Neuronal stem cell (in vitro differentiated cells): ENCODE measurements around the gene BGN.

Source experiments
- DNase-seq: peaks from one replicate; pipeline ENCODE4 v3.0.0-alpha.2; 2013; ENCODE audit warnings: low spot score
- H2AFZ ChIP-seq: one replicate; pipeline ENCODE4 v1.6.1; 2013; ENCODE audit warnings: mild to moderate bottlenecking, low read length, inconsistent platforms
- H2AK5ac ChIP-seq: 2 replicates; pipeline ENCODE4 v1.6.1; 2013; ENCODE audit warnings: low read depth, mild to moderate bottlenecking, inconsistent platforms, low read length, moderate library complexity, mixed read lengths
- H2BK120ac ChIP-seq: 2 replicates; pipeline ENCODE4 v1.6.1; 2013; ENCODE audit warnings: low read depth, mild to moderate bottlenecking, inconsistent platforms, low read length, moderate library complexity, mixed read lengths
- H2BK12ac ChIP-seq: one replicate; pipeline ENCODE4 v1.6.1; 2013; ENCODE audit warnings: low read length, inconsistent platforms
- H2BK15ac ChIP-seq: 2 replicates; pipeline ENCODE4 v1.6.1; 2013; ENCODE audit warnings: mild to moderate bottlenecking, low read length, inconsistent platforms, mixed read lengths
- H2BK5ac ChIP-seq: one replicate; pipeline ENCODE4 v1.6.1; 2013; ENCODE audit warnings: inconsistent platforms, mild to moderate bottlenecking, low read length, moderate library complexity
- H3K14ac ChIP-seq: one replicate; pipeline ENCODE4 v1.6.1; 2013; ENCODE audit warnings: low read length, inconsistent platforms
- H3K18ac ChIP-seq: 2 replicates; pipeline ENCODE4 v1.6.1; 2013; ENCODE audit warnings: low read length, inconsistent platforms
- H3K23ac ChIP-seq: 2 replicates; pipeline ENCODE4 v1.6.1; 2013; ENCODE audit warnings: low read depth, mild to moderate bottlenecking, mixed read lengths, low read length, inconsistent platforms; ENCODE audit not compliant: poor library complexity
- H3K27ac ChIP-seq: replicated peaks from 3 replicates; pipeline ENCODE4 v1.5.1; 2013; ENCODE audit warnings: low read length, inconsistent platforms
- H3K27me3 ChIP-seq, 3 experiments: 2 replicates each; pipeline ENCODE4 v1.6.1; 2013; ENCODE audit warnings: low read length in 3 of 3, mild to moderate bottlenecking in 2 of 3, inconsistent platforms in 1 of 3, low read depth in 1 of 3, mixed read lengths in 1 of 3, moderate library complexity in 1 of 3; ENCODE audit not compliant: control insufficient read depth in 3 of 3, insufficient read depth in 3 of 3
- H3K36me3 ChIP-seq, 2 donors: replicated peaks in 1 of 2; 2 replicates each; pipeline ENCODE4 v1.6.1; 2013; ENCODE audit warnings: low read length in 2 of 2; ENCODE audit not compliant: control insufficient read depth in 2 of 2, insufficient read depth in 2 of 2
- H3K4ac ChIP-seq: 2 replicates; pipeline ENCODE4 v1.6.1; 2013; ENCODE audit warnings: inconsistent platforms, mild to moderate bottlenecking, low read length, moderate library complexity
- H3K4me1 ChIP-seq, 2 donors: 1 replicate in 1 of 2; 2 replicates in 1 of 2; pipeline ENCODE4 v1.6.1; 2013; ENCODE audit warnings: low read length in 2 of 2, low read depth in 1 of 2; ENCODE audit not compliant: control insufficient read depth in 2 of 2, insufficient read depth in 1 of 2
- H3K4me2 ChIP-seq: one replicate; pipeline ENCODE4 v1.6.1; 2013; ENCODE audit warnings: mild to moderate bottlenecking, low read length, inconsistent platforms; ENCODE audit not compliant: insufficient read depth, poor library complexity, severe bottlenecking
- H3K4me3 ChIP-seq, 2 donors: 2 replicates each; pipeline ENCODE4 v1.5.1; 2013; ENCODE audit warnings: low read length in 2 of 2, mild to moderate bottlenecking in 2 of 2, inconsistent platforms in 1 of 2, moderate library complexity in 1 of 2
- H3K79me1 ChIP-seq: one replicate; pipeline ENCODE4 v1.6.1; 2013; ENCODE audit warnings: low read depth, mild to moderate bottlenecking, inconsistent platforms, low read length, moderate library complexity
- H3K9ac ChIP-seq: one replicate; pipeline ENCODE4 v1.6.1; 2013; ENCODE audit warnings: mild to moderate bottlenecking, low read depth, low read length, inconsistent platforms; ENCODE audit not compliant: poor library complexity
- H3K9me3 ChIP-seq, 2 donors: replicated peaks in 1 of 2; 2 replicates each; pipeline versions ENCODE3 to v1.6.1; 2013; ENCODE audit warnings: low read length in 2 of 2, mild to moderate bottlenecking in 2 of 2, inconsistent platforms in 1 of 2, low read depth in 1 of 2, mixed read lengths in 1 of 2, moderate library complexity in 1 of 2; ENCODE audit not compliant: control insufficient read depth in 2 of 2, insufficient read depth in 1 of 2
- H4K8ac ChIP-seq: one replicate; pipeline ENCODE4 v1.6.1; 2013; ENCODE audit warnings: low read depth, mild to moderate bottlenecking, inconsistent platforms, low read length, moderate library complexity
- H4K91ac ChIP-seq: one replicate; pipeline ENCODE4 v1.6.1; 2013; ENCODE audit warnings: low read length, low read depth, mild to moderate bottlenecking, inconsistent platforms; ENCODE audit not compliant: poor library complexity
- WGBS, 2 donors: extraction: QIAGEN DNeasy Blood & Tissue Kit; methylation state at CpG; one replicate each; pipeline ENCODE4 v1.1.7; 2013; ENCODE audit warnings: missing lambda C conversion rate in 2 of 2, mixed read lengths in 1 of 2; ENCODE audit not compliant: insufficient read length in 2 of 2, insufficient replicate concordance in 1 of 2; ENCODE audit errors: extremely low coverage in 2 of 2; 5-methylcytosine and 5-hydroxymethylcytosine counted together

The BGN gene

DNA sequence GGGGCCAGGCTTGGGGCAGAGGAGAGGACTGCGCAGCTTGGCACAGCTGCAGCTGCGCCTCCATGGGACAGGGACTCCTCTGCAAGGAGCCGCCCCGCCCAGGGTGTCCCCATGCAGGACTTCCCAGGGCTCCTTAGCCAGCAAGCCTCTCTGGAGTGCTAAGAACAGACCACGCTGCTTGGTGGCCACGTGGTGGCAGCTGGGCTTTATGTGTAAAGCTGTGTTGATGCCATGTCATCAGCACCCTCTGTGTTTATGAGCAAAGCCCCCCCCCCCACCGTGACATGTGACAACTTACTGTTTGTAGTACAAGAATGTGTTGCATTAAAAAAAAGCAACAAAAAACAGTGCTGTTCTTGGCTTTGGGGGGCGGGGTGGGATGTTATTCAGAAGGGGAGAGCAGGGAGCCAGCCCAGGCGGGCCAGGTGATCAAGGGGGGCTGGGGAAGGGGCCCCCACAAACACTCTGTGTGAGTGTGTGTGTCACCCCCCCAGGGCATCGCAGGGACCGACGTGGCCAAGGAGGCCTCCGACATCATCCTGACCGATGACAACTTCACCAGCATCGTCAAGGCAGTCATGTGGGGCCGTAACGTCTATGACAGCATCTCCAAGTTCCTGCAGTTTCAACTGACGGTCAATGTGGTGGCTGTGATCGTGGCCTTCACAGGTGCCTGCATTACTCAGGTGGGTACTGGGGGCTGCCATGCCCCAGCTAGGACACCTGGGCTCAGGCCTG is 63.0 kb downstream of the BGN start:
- Histone ChIP-seq H2BK120ac (no peak overlapping the region), H3K36me3 (no peaks in the 10 kb centered on the region), H3K27ac (no peak overlapping the region), H3K18ac (no peak overlapping the region), H4K8ac (no peak overlapping the region), H4K91ac (no peak overlapping the region), H3K4me2 (no peak overlapping the region), H2AK5ac (no peak overlapping the region), H3K27me3 (peaks cover 0 to 69% (median 0%) of the 10 kb centered on the region in 3 experiments), H2BK15ac (no peak overlapping the region), H3K14ac (peak overlapping the region; percentile 21), H2AFZ (no peak overlapping the region), H3K4ac (no peak overlapping the region), H3K4me3 (no peak overlapping the region), H3K9me3 (no peaks in the 10 kb centered on the region), H3K79me1 (no peaks in the 10 kb centered on the region), H3K4me1 (peaks cover 0 to 4% of the 10 kb centered on the region in 2 donors), H3K23ac (no peak overlapping the region), H2BK5ac (no peak overlapping the region), H3K9ac (no peak overlapping the region), H2BK12ac (no peak overlapping the region)
- WGBS, 2 donors = no CpG with 5 or more reads among the region's 19 CpGs
- no peak for DNase-seq
